ENCODE measurements around the gene TLR2. TPM values are rescaled to one million over a fixed set of nuclear protein-coding genes. Genes with fewer than 3 reads are reported as not detected.

TLR2 gene
- 0.21 and 0.47 TPM in 2 replicates for total RNA-seq

DNA sequence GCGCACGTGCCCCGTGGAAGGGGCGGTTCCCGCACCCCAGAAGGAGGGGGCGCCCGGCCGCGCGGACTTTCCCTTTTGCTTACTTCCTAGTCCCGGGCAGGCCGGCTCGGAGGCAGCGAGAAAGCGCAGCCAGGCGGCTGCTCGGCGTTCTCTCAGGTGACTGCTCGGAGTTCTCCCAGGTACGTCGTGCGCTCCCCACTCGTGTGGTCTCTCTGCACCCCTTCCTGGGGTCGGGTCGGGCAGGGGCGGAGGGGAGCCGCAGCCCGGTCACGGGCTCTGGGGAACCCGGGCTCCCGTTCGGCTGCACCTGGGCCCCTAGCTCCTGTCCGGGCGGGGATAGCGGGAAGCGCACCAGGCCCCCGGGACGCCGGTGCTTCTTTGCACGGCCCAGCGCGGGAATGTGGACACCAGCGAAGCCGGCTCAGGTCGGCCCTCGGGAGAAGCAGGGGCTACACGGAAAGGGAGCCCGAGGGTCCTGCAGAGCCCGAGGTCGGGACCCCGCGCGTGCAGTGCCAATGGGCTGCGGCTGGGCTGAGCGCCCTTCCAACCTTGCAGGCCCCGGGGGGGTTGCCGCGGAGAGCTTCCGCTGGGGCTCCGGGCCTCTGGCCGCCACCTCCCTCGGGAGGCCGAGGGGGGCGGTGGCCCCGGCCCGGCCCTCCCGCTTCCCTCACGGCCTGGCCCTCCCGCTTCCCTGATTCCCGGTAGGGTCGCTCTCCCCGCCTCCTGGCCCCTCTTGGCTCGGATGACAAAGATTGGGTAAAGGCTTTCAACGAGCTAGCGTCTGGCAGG, at the start of gene TLR2:
Gene TLR2, plus strand, starts transcription at position 99 of the 789 bp plus-strand sequence. CDS start 18,628 bp downstream, outside the sequence.
- Mint-ChIP-seq H3K9me3 (peaks cover 9% of the 10 kb centered on the region), H3K4me1 (peaks cover 11% of the 10 kb centered on the region), H3K36me3 (ENCODE audit: low read depth) (peaks cover 8% of the 10 kb centered on the region), H3K27me3 (peaks cover 36% of the 10 kb centered on the region), H3K27ac (no peak within 1 kb of the TSS), H3K4me3 (peak within 1 kb of the TSS; percentile 80)
- DNase-seq, result peak; percentile 90
- intact Hi-C loops (cut with micrococcal nuclease), result no loop called here

- Mint-ChIP-seq H3K4me3 (no peak overlapping the region), H3K4me1 (no peaks in the 10 kb centered on the region), H3K36me3 (ENCODE audit: low read depth) (peaks cover 56% of the 10 kb centered on the region), H3K9me3 (no peaks in the 10 kb centered on the region), H3K27me3 (no peaks in the 10 kb centered on the region), H3K27ac (no peak overlapping the region)
- intact Hi-C loops (cut with micrococcal nuclease), result loop anchor here (1.0 kb wide), 1 partner anchor 115 kb away; no protein-coding TSS in a partner anchor
- DNase-seq, result peak; percentile 56
Measured at GRCh38 chr4:153634738-153635353, 49.2 kb upstream of the TLR2 start.

DNA sequence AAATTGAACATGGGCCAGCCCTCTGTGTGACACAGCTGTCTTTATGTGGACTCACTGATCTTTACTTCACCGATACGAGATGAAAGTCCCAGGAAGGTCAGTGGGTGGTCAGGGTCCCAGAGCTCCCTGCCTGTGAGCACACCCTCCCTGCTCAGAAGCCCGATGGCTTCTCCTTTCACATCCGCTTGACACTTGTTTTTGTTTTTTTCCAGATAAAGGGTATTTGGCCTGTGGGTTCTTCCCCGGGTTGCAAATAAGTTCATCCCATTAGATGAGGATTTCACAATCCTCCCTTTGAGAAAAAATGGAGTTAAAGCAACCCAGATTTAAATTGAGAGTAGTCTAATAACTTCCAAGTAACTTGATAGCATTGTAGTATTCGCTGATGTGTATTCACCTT, 48.2 kb upstream of the TLR2 start:
- DNase-seq, result no peak
- intact Hi-C loops (cut with micrococcal nuclease), result no loop called here
- Mint-ChIP-seq H3K36me3 (ENCODE audit: low read depth) (peaks cover 47% of the 10 kb centered on the region), H3K4me1 (no peaks in the 10 kb centered on the region), H3K4me3 (no peak overlapping the region), H3K27ac (no peak overlapping the region), H3K9me3 (no peaks in the 10 kb centered on the region), H3K27me3 (no peaks in the 10 kb centered on the region)

DNA sequence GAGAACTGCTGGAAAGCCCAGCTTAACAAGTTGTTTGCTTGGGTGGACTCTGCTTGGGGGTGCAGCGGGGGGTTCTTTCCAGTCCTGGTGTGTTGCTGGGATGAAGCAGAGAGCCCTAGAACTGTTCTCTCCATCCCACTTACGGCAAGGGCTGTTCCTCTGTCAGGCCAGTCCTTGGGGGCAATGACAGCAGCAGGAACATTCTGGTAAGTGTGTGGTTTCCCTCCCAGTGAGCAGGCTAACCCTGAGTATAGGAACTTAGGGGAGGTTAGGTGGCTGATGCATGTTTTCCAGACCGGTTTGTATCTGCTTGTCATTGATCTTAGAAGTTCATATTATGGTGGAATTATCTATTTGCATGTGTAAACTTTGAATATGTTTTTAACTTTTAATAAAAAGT, 46.9 kb upstream of the TLR2 start:
- peaks cover 40% of the 10 kb centered on the region for H3K36me3 Mint-ChIP-seq (ENCODE audit: low read depth)
- no peak for DNase-seq
- no peak overlapping the region for H3K27ac Mint-ChIP-seq
- H3K4me3 Mint-ChIP-seq, result no peak overlapping the region
- intact Hi-C loops (cut with micrococcal nuclease), result no loop called here
- no peaks in the 10 kb centered on the region for H3K27me3 Mint-ChIP-seq
- no peaks in the 10 kb centered on the region for H3K9me3 Mint-ChIP-seq
- peaks cover 4% of the 10 kb centered on the region for H3K4me1 Mint-ChIP-seq

DNA sequence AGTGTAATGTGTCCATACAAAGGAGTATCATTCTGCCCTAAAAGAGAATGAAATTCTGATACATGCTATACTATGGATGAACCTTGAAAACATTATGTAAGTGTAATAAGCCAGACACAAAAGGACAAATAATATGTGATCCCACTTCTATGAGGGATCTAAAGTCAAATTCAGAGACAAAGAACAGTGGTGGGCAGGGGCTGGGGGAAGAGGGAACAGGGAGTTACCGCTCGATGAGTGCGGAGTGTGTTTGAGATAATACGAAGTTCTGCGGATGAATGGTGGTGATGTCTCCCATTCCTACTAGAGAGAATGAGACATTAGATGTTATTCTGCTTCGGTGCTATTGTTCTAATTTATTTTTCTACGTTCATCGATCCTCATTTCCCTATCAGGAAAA, 46.1 kb upstream of the TLR2 start:
- H3K4me3 Mint-ChIP-seq, result no peak overlapping the region
- H3K9me3 Mint-ChIP-seq, result no peaks in the 10 kb centered on the region
- peaks cover 36% of the 10 kb centered on the region for H3K36me3 Mint-ChIP-seq (ENCODE audit: low read depth)
- no peaks in the 10 kb centered on the region for H3K27me3 Mint-ChIP-seq
- H3K4me1 Mint-ChIP-seq, result peaks cover 4% of the 10 kb centered on the region
- no peak for DNase-seq
- no peak overlapping the region for H3K27ac Mint-ChIP-seq
- intact Hi-C loops (cut with micrococcal nuclease), result no loop called here

DNA sequence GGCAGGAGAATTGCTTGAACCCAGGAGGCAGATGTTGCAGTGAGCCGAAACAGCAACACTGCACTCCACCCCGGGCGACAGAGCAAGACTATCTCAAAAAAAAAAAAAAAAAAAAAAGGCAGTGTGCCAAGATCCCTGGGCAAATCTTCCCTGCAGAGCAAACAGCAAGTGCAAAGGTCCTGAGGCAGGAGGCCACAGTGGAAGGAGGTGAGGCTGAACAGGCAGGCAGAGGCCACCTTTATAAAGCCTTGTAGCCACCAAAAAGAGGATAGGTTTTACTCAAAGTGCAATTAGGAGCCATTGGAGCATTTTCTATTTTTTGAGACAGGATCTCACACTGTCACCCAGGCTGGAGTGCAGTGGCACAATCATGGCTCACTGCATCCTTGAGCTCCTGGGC, 45.1 kb upstream of the TLR2 start:
- no peaks in the 10 kb centered on the region for H3K27me3 Mint-ChIP-seq

DNA sequence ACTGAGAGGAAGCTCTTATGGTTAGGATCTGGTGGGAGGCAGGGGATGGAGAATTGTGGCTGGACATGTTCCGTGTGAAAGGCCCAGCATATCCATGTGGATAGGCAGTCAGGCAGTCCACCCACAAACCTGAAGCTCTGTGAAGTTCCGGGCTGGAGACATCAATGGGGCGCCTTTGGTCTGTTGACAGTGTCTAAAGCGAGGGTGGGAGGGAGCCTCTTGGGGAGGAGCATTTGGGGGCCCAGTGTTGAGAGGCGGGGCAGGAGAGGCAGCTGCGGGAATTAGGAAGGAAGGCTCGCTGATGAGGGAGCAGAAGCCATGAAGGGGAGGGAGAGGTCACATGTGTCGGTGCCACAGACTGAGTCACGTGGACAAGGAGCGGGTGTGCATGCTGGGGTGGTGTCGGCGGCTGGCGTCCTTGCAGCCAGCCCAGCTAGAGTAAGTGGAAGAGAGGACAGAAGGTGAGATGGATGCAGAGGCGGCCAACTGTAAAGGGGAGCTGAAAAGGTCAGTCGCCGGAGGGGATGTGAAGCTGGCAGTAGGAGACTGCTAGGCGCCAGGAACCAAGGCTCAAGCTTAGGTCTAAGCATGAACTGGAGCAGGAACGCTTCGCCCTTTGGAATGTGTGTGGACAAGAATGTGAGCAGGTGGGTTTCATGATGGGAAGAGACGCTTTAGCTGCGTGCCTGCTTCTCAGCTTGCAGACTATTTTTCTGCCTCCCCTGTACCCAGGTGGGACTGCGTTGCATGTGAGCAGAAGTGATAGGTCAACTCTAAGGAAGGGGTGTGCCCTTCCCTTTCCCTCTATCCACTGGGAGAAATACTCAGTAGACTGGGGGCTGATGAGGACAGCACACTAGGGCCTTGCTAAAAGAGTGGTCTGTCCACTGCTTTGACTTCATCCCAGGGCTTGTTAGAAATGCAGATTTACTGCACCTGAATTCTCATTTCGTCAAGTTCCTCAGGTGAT, 44.0 kb upstream of the TLR2 start:
- Mint-ChIP-seq H3K27ac (no peak overlapping the region), H3K4me3 (no peak overlapping the region), H3K36me3 (ENCODE audit: low read depth) (peaks cover 25% of the 10 kb centered on the region), H3K27me3 (no peaks in the 10 kb centered on the region), H3K4me1 (peaks cover 8% of the 10 kb centered on the region), H3K9me3 (no peaks in the 10 kb centered on the region)
- no peak for DNase-seq
- intact Hi-C loops (cut with micrococcal nuclease), result no loop called here

More for the DNA sequence above, 45.1 kb upstream of the TLR2 start:
- no peak overlapping the region for H3K27ac Mint-ChIP-seq
- DNase-seq, result no peak
- peaks cover 7% of the 10 kb centered on the region for H3K4me1 Mint-ChIP-seq
- H3K36me3 Mint-ChIP-seq (ENCODE audit: low read depth), result peaks cover 31% of the 10 kb centered on the region
- intact Hi-C loops (cut with micrococcal nuclease), result no loop called here
- H3K4me3 Mint-ChIP-seq, result no peak overlapping the region
- no peaks in the 10 kb centered on the region for H3K9me3 Mint-ChIP-seq

- intact Hi-C loops (cut with micrococcal nuclease), result no loop called here
- Mint-ChIP-seq H3K9me3 (no peaks in the 10 kb centered on the region), H3K4me1 (peaks cover 8% of the 10 kb centered on the region), H3K4me3 (no peak overlapping the region), H3K27ac (no peak overlapping the region), H3K27me3 (no peaks in the 10 kb centered on the region), H3K36me3 (ENCODE audit: low read depth) (peaks cover 13% of the 10 kb centered on the region)
- no peak for DNase-seq
Measured at GRCh38 chr4:153641532-153641931, 42.5 kb upstream of the TLR2 start.

GRCh38 chr4:153643406-153644383, 40.4 kb upstream of the TLR2 start:
- no peak for DNase-seq
- peaks cover 2% of the 10 kb centered on the region for H3K36me3 Mint-ChIP-seq (ENCODE audit: low read depth)
- peaks cover 19% of the 10 kb centered on the region for H3K4me1 Mint-ChIP-seq
- no peaks in the 10 kb centered on the region for H3K27me3 Mint-ChIP-seq
- H3K9me3 Mint-ChIP-seq, result no peaks in the 10 kb centered on the region
- no peak overlapping the region for H3K4me3 Mint-ChIP-seq
- intact Hi-C loops (cut with micrococcal nuclease), result loop anchor here (1.0 to 2.0 kb wide), 5 partner anchors 8 to 500 kb away; partner anchors contain the start of gene MND1
- H3K27ac Mint-ChIP-seq, result no peak overlapping the region

GRCh38 chr4:153645183-153645582, 38.9 kb upstream of the TLR2 start:
- H3K4me3 Mint-ChIP-seq, result no peak overlapping the region
- DNase-seq, result peak; percentile 57

GRCh38 chr4:153646261-153646660, 37.8 kb upstream of the TLR2 start:
- Mint-ChIP-seq H3K4me3 (no peak overlapping the region), H3K36me3 (ENCODE audit: low read depth) (peaks cover 2% of the 10 kb centered on the region), H3K27me3 (no peaks in the 10 kb centered on the region), H3K27ac (no peak overlapping the region), H3K4me1 (peaks cover 30% of the 10 kb centered on the region), H3K9me3 (no peaks in the 10 kb centered on the region)
- intact Hi-C loops (cut with micrococcal nuclease), result no loop called here
- DNase-seq, result no peak

More at GRCh38 chr4:153645183-153645582, 38.9 kb upstream of the TLR2 start:
- intact Hi-C loops (cut with micrococcal nuclease), result loop anchor here (2.0 kb wide), 1 partner anchor 106 kb away; no protein-coding TSS in a partner anchor
- no peaks in the 10 kb centered on the region for H3K9me3 Mint-ChIP-seq
- no peak overlapping the region for H3K27ac Mint-ChIP-seq
- no peaks in the 10 kb centered on the region for H3K27me3 Mint-ChIP-seq
- H3K36me3 Mint-ChIP-seq (ENCODE audit: low read depth), result peaks cover 2% of the 10 kb centered on the region
- peaks cover 24% of the 10 kb centered on the region for H3K4me1 Mint-ChIP-seq

GRCh38 chr4:153646978-153647377, 37.1 kb upstream of the TLR2 start:
- H3K4me3 Mint-ChIP-seq, result no peak overlapping the region

GRCh38 chr4:153647975-153648374, 36.1 kb upstream of the TLR2 start:
- peak; percentile 53 for DNase-seq
- Mint-ChIP-seq H3K9me3 (no peaks in the 10 kb centered on the region), H3K36me3 (ENCODE audit: low read depth) (peaks cover 2% of the 10 kb centered on the region), H3K4me3 (no peak overlapping the region), H3K27ac (no peak overlapping the region), H3K27me3 (no peaks in the 10 kb centered on the region), H3K4me1 (peaks cover 39% of the 10 kb centered on the region)
- intact Hi-C loops (cut with micrococcal nuclease), result no loop called here

More at GRCh38 chr4:153646978-153647377, 37.1 kb upstream of the TLR2 start:
- peak; percentile 53 for DNase-seq
- intact Hi-C loops (cut with micrococcal nuclease), result no loop called here
- Mint-ChIP-seq H3K27ac (no peak overlapping the region), H3K9me3 (no peaks in the 10 kb centered on the region), H3K36me3 (ENCODE audit: low read depth) (peaks cover 2% of the 10 kb centered on the region), H3K27me3 (no peaks in the 10 kb centered on the region), H3K4me1 (peaks cover 35% of the 10 kb centered on the region)
